ENCODE results near the gene BMPER. TPM values are rescaled to one million over a fixed set of nuclear protein-coding genes. Genes with fewer than 3 reads are reported as not detected.

Gene BMPER
- polyA plus RNA-seq, 1 of the 3 experiments (the other 2 are of a cell fraction): 20.0 TPM

GRCh38 chr7:34123316-34123715 lies 218.0 kb downstream of the BMPER start:
- DNase-seq: no peak
- H3K79me2 ChIP-seq (ENCODE audit: insufficient read depth): no peaks in the 10 kb centered on the region
- peaks cover under 1% of the 10 kb centered on the region for H3F3A ChIP-seq (replicated peaks; ENCODE audit: insufficient read depth)
- H4K20me1 ChIP-seq (ENCODE audit: insufficient read depth): no peaks in the 10 kb centered on the region
- 60% methylated on average over 2 of the region's 2 CpGs for WGBS (ENCODE audit: low lambda C conversion rate)
- H2AFZ ChIP-seq (ENCODE audit: low read depth): no peak overlapping the region
- no peaks in the 10 kb centered on the region for H3K9me2 ChIP-seq
- H3K4me1 ChIP-seq (ENCODE audit: control insufficient read depth in 1 of 2, insufficient read depth in 2 of 2, low read depth in 1 of 2, low read length in 1 of 2): peaks cover 0 to 5% of the 10 kb centered on the region in 2 experiments; a peak in 1 of 4 replicates
- H3K9me3 ChIP-seq: peaks cover 20% of the 10 kb centered on the region; the same call in 1 of the 2 replicates
- TF ChIP-seq ELF1 (IDR thresholded peaks at IDR 0.05): no peak
- TF ChIP-seq ZBTB33 (IDR thresholded peaks at IDR 0.05; ENCODE audit: borderline replicate concordance, low read depth): no peak
- no peak for TF ChIP-seq CTCF (IDR thresholded peaks at IDR 0.05)
- TF ChIP-seq, protein P1, sequence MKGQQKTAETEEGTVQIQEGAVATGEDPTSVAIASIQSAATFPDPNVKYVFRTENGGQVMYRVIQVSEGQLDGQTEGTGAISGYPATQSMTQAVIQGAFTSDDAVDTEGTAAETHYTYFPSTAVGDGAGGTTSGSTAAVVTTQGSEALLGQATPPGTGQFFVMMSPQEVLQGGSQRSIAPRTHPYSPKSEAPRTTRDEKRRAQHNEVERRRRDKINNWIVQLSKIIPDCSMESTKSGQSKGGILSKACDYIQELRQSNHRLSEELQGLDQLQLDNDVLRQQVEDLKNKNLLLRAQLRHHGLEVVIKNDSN (IDR thresholded peaks at IDR 0.05; ENCODE audit: borderline replicate concordance, low read depth): no peak
- no peak for TF ChIP-seq TCF12 (IDR thresholded peaks at IDR 0.05)
- no peak for TF ChIP-seq FOXM1 (IDR thresholded peaks at IDR 0.05; ENCODE audit: low read depth)
- no peak for TF ChIP-seq YY1 (IDR thresholded peaks at IDR 0.05; ENCODE audit: low read depth)
- CTCF ChIA-PET: interaction anchor here (1.5 to 2.4 kb wide), 2 partner anchors 11 to 22 kb away, joined by 4 to 13 read pairs; no protein-coding TSS in a partner anchor
- POLR2A ChIA-PET: no interaction called here
- peaks cover 0 to 13% of the 10 kb centered on the region in 2 experiments for H3K36me3 ChIP-seq (replicated peaks in 1 of 2; ENCODE audit: control insufficient read depth in 1 of 2, insufficient read depth in 2 of 2, low read length in 1 of 2)
- no peaks in the 10 kb centered on the region for H3K27me3 ChIP-seq (ENCODE audit: insufficient read depth)
- H3K4me3 ChIP-seq (ENCODE audit: low read depth in 2 of 2, low read length in 1 of 2): no peak overlapping the region
- H3K4me2 ChIP-seq: no peak overlapping the region
- H3K9ac ChIP-seq: no peak overlapping the region
- no peak overlapping the region for H3K27ac ChIP-seq (ENCODE audit: low read depth in 2 of 2, low read length in 1 of 2)

- Histone ChIP-seq H3K27me3 (ENCODE audit: insufficient read depth) (no peaks in the 10 kb centered on the region), H3F3A (replicated peaks; ENCODE audit: insufficient read depth) (peaks cover 8% of the 10 kb centered on the region), H3K9me2 (no peaks in the 10 kb centered on the region), H2AFZ (ENCODE audit: low read depth) (no peak overlapping the region), H3K27ac (ENCODE audit: low read depth in 2 of 2, low read length in 1 of 2) (no peak overlapping the region), H3K36me3 (replicated peaks in 1 of 2; ENCODE audit: control insufficient read depth in 1 of 2, insufficient read depth in 2 of 2, low read length in 1 of 2) (peaks cover 0 to 13% of the 10 kb centered on the region in 2 experiments), H3K4me1 (ENCODE audit: control insufficient read depth in 1 of 2, insufficient read depth in 2 of 2, low read depth in 1 of 2, low read length in 1 of 2) (peaks cover 0 to 13% of the 10 kb centered on the region in 2 experiments; a peak in 1 of 4 replicates), H3K9ac (no peak overlapping the region), H3K79me2 (ENCODE audit: insufficient read depth) (no peaks in the 10 kb centered on the region), H3K4me3 (ENCODE audit: low read depth in 2 of 2, low read length in 1 of 2) (no peak overlapping the region), H4K20me1 (ENCODE audit: insufficient read depth) (no peaks in the 10 kb centered on the region), H3K4me2 (no peak overlapping the region), H3K9me3 (peaks cover 20% of the 10 kb centered on the region; the same call in 1 of the 2 replicates)
- POLR2A ChIA-PET: no interaction called here
- DNase-seq: no peak
- 13% methylated on average over 1 of the region's 1 CpG for WGBS (ENCODE audit: low lambda C conversion rate)
- CTCF ChIA-PET: interaction anchor here (2.4 kb wide), 1 partner anchor 9 kb away, joined by 13 read pairs; no protein-coding TSS in a partner anchor
- TF ChIP-seq TAF1 (IDR thresholded peaks at IDR 0.05; ENCODE audit: borderline replicate concordance, low read depth, low read length) (no peak), MAX (IDR thresholded peaks at IDR 0.05; ENCODE audit: low read depth) (no peak), NFIC (IDR thresholded peaks at IDR 0.05; ENCODE audit: borderline replicate concordance) (no peak), EZH2phosphoT487 (IDR thresholded peaks at IDR 0.05; ENCODE audit: borderline replicate concordance, low read depth) (no peak), SIN3A (IDR thresholded peaks at IDR 0.05; ENCODE audit: borderline replicate concordance, low read depth, low read length) (no peak), SMC3 (IDR thresholded peaks at IDR 0.05; ENCODE audit: low read depth, low read length) (no peak), GATA2 (CRISPR knock-in tag; IDR thresholded peaks at IDR 0.05) (no peak), MXI1 (IDR thresholded peaks at IDR 0.05; ENCODE audit: low read depth, low read length) (no peak), RAD21 (IDR thresholded peaks at IDR 0.05; ENCODE audit: low read length) (no peak), CHD2 (IDR thresholded peaks at IDR 0.05; ENCODE audit: low read length, partially characterized antibody) (no peak), TCF12 (IDR thresholded peaks at IDR 0.05) (no peak), MEF2A (IDR thresholded peaks at IDR 0.05; ENCODE audit: borderline replicate concordance, low read depth) (no peak), FOXJ3 (CRISPR knock-in tag; IDR thresholded peaks at IDR 0.05) (no peak), RFX5 (IDR thresholded peaks at IDR 0.05; ENCODE audit: low read length) (no peak), FOSL2 (IDR thresholded peaks at IDR 0.05; ENCODE audit: borderline replicate concordance, low read depth) (no peak)
- TF ChIP-seq, protein P2, sequence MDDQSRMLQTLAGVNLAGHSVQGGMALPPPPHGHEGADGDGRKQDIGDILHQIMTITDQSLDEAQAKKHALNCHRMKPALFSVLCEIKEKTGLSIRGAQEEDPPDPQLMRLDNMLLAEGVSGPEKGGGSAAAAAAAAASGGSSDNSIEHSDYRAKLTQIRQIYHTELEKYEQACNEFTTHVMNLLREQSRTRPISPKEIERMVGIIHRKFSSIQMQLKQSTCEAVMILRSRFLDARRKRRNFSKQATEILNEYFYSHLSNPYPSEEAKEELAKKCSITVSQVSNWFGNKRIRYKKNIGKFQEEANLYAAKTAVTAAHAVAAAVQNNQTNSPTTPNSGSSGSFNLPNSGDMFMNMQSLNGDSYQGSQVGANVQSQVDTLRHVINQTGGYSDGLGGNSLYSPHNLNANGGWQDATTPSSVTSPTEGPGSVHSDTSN (IDR thresholded peaks at IDR 0.05): no peak
- TF ChIP-seq, protein P3, sequence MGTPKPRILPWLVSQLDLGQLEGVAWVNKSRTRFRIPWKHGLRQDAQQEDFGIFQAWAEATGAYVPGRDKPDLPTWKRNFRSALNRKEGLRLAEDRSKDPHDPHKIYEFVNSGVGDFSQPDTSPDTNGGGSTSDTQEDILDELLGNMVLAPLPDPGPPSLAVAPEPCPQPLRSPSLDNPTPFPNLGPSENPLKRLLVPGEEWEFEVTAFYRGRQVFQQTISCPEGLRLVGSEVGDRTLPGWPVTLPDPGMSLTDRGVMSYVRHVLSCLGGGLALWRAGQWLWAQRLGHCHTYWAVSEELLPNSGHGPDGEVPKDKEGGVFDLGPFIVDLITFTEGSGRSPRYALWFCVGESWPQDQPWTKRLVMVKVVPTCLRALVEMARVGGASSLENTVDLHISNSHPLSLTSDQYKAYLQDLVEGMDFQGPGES (IDR thresholded peaks at IDR 0.05; ENCODE audit: low read depth, low read length): no peak
Measured at GRCh38 chr7:34124765-34125164, 219.4 kb downstream of the BMPER start.
